Measurements from ENCODE around the gene LRRN1.

DNA sequence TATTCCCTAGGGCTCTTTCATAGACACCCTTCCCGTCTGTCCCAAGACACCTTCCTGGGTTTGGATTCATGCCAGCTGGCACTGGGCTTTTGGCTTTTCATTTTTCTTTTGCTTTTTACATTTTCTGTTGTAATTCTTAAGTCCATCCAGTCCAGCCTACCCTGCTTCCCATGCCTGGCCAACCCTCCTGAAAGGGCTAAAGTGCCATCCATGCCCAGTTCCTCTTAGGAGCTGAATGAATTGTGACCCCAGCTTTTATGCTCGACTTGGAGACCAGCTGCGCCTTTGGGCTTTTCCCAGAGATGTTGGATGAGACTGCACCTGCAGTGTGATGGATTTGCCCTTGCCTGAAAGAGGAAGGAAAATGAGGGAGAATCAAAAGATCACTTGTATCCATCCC, 25.8 kb downstream of the LRRN1 start:
- no peak for TF ChIP-seq POLR2A (IDR thresholded peaks at IDR 0.05)
- TF ChIP-seq, protein P1, sequence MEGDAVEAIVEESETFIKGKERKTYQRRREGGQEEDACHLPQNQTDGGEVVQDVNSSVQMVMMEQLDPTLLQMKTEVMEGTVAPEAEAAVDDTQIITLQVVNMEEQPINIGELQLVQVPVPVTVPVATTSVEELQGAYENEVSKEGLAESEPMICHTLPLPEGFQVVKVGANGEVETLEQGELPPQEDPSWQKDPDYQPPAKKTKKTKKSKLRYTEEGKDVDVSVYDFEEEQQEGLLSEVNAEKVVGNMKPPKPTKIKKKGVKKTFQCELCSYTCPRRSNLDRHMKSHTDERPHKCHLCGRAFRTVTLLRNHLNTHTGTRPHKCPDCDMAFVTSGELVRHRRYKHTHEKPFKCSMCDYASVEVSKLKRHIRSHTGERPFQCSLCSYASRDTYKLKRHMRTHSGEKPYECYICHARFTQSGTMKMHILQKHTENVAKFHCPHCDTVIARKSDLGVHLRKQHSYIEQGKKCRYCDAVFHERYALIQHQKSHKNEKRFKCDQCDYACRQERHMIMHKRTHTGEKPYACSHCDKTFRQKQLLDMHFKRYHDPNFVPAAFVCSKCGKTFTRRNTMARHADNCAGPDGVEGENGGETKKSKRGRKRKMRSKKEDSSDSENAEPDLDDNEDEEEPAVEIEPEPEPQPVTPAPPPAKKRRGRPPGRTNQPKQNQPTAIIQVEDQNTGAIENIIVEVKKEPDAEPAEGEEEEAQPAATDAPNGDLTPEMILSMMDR (IDR thresholded peaks at IDR 0.05), result no peak

Measured in lower leg skin (tissue), 3 donors.